ENCODE data around the gene SLC35F3. TPM values are rescaled to one million over a fixed set of nuclear protein-coding genes. Genes with fewer than 3 reads are reported as not detected.
"Not testable (repeated sequence)": the region's sequence is repeated elsewhere in the genome, so short reads cannot be mapped to it uniquely, and the experiment has no call there.

The SLC35F3 gene
- polyA plus RNA-seq, 3 donors, result 0.42 to 0.80 (median 0.61) TPM

GRCh38 chr1:234152344-234152743, 247.9 kb downstream of the SLC35F3 start:
- not testable (repeated sequence) for DNase-seq (ENCODE audit: extremely low read depth in 1 of 11, low read depth in 9 of 11, low spot score in 4 of 11)

- peak in 9 of 11 donors; percentile 3 to 31 (median 18) for DNase-seq (ENCODE audit: extremely low read depth in 1 of 11, low read depth in 9 of 11, low spot score in 4 of 11)
Observed at GRCh38 chr1:234154320-234155251, 250.1 kb downstream of the SLC35F3 start.

GRCh38 chr1:234162661-234163060, 258.2 kb downstream of the SLC35F3 start:
- DNase-seq (ENCODE audit: extremely low read depth in 1 of 11, low read depth in 9 of 11, low spot score in 4 of 11), result no peak

- DNase-seq (ENCODE audit: extremely low read depth in 1 of 11, low read depth in 9 of 11, low spot score in 4 of 11), result no peak
Observed at GRCh38 chr1:234163267-234163919, 258.9 kb downstream of the SLC35F3 start.

GRCh38 chr1:234164098-234164709, 259.7 kb downstream of the SLC35F3 start:
- DNase-seq (ENCODE audit: extremely low read depth in 1 of 11, low read depth in 9 of 11, low spot score in 4 of 11), result no peak

GRCh38 chr1:234168061-234168724, 263.7 kb downstream of the SLC35F3 start:
- no peak for DNase-seq (ENCODE audit: extremely low read depth in 1 of 11, low read depth in 9 of 11, low spot score in 4 of 11)

- DNase-seq (ENCODE audit: extremely low read depth in 1 of 11, low read depth in 9 of 11, low spot score in 4 of 11), result no peak
Observed at GRCh38 chr1:234169161-234169849, 264.8 kb downstream of the SLC35F3 start.

GRCh38 chr1:234170067-234170466, 265.6 kb downstream of the SLC35F3 start:
- no peak for DNase-seq (ENCODE audit: extremely low read depth in 1 of 11, low read depth in 9 of 11, low spot score in 4 of 11)

- no peak for DNase-seq (ENCODE audit: extremely low read depth in 1 of 11, low read depth in 9 of 11, low spot score in 4 of 11)
Observed at GRCh38 chr1:234170622-234171021, 266.1 kb downstream of the SLC35F3 start.

GRCh38 chr1:234173968-234174367, 269.5 kb downstream of the SLC35F3 start:
- DNase-seq (ENCODE audit: extremely low read depth in 1 of 11, low read depth in 9 of 11, low spot score in 4 of 11), result no peak

GRCh38 chr1:234175363-234175762, 270.9 kb downstream of the SLC35F3 start:
- DNase-seq (ENCODE audit: extremely low read depth in 1 of 11, low read depth in 9 of 11, low spot score in 4 of 11), result no peak

GRCh38 chr1:234176000-234176399, 271.5 kb downstream of the SLC35F3 start:
- no peak for DNase-seq (ENCODE audit: extremely low read depth in 1 of 11, low read depth in 9 of 11, low spot score in 4 of 11)

- not testable (repeated sequence) for DNase-seq (ENCODE audit: extremely low read depth in 1 of 11, low read depth in 9 of 11, low spot score in 4 of 11)
Observed at GRCh38 chr1:234176847-234177246, 272.4 kb downstream of the SLC35F3 start.

GRCh38 chr1:234185438-234185837, 281.0 kb downstream of the SLC35F3 start:
- no peak for DNase-seq (ENCODE audit: extremely low read depth in 1 of 11, low read depth in 9 of 11, low spot score in 4 of 11)

GRCh38 chr1:234186037-234186688, 281.7 kb downstream of the SLC35F3 start:
- no peak for DNase-seq (ENCODE audit: extremely low read depth in 1 of 11, low read depth in 9 of 11, low spot score in 4 of 11)

GRCh38 chr1:234188454-234188792, 283.9 kb downstream of the SLC35F3 start:
- no peak for DNase-seq (ENCODE audit: extremely low read depth in 1 of 11, low read depth in 9 of 11, low spot score in 4 of 11)

- no peak for DNase-seq (ENCODE audit: extremely low read depth in 1 of 11, low read depth in 9 of 11, low spot score in 4 of 11)
Observed at GRCh38 chr1:234197839-234198238, 293.4 kb downstream of the SLC35F3 start.

GRCh38 chr1:234199476-234200127, 295.1 kb downstream of the SLC35F3 start:
- no peak for DNase-seq (ENCODE audit: extremely low read depth in 1 of 11, low read depth in 9 of 11, low spot score in 4 of 11)
